HG03469 (cell line): ENCODE data around the gene WSCD2.

ENCODE experiments used
- ATAC-seq: cut with Tn5 transposase; IDR thresholded peaks from one replicate; pipeline ENCODE4 v1.9.1; 2021; ENCODE audit warnings: mild to moderate bottlenecking, moderate library complexity, moderate number of reproducible peaks; ENCODE audit not compliant: unreplicated experiment

The WSCD2 gene

DNA sequence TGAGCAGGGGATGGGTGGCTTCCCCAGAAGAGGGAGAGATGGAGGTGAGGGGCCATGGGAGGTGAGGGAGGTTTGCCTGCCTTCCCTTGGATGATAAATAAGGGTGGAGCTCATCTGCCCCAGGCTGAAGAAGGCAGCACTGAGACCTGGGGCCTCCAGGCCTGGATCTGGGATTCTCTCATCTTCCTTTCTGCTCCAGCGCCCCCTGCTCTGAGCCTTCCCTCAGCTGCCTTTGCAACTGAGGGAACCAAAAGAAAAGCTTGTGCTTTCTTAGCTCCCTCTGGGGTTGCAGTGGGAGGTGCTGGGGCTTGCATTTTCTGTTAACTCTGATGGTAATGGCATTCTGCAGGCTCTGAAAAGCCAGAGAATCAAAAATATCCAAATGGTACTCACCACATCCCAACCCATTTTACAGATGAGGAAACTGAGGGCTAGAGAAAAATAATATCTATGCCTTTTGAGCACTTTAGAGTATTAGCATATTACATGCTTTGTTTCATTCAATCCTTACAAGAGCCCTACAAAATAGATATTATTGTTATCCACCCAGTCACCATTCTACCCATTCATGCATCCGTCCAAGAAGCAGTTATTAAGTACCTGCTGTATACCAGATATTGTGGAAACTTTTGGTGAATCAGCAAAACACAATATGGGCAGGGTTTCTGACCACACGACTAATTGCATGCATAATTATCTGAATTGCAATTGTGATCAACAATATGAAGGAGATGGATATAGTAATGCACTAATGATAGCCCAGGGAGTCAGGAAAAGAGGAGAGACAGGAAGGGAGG lies 102.2 kb downstream of the WSCD2 start:
- ATAC-seq = no peak

- no peak for ATAC-seq
Observed at GRCh38 chr12:108231909-108232434, 102.9 kb downstream of the WSCD2 start.

DNA sequence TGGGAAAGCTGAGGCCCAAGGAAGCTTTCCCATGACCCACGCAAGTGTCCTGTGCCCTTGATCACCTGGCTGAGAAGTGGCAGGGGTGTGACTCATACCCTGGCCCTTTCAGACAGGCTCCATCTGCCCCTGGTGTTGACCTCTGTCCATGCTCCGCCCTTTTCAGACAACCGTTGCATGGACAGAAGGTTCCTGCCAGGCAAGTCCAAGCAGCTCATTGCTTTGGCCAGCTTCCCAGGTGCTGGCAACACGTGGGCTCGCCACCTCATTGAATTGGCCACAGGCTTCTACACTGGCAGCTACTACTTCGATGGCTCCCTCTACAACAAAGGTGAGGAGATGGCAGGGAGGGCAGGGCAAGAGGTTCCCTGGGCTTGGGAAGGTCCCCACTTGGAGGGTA lies 103.5 kb downstream of the WSCD2 start:
- no peak for ATAC-seq

DNA sequence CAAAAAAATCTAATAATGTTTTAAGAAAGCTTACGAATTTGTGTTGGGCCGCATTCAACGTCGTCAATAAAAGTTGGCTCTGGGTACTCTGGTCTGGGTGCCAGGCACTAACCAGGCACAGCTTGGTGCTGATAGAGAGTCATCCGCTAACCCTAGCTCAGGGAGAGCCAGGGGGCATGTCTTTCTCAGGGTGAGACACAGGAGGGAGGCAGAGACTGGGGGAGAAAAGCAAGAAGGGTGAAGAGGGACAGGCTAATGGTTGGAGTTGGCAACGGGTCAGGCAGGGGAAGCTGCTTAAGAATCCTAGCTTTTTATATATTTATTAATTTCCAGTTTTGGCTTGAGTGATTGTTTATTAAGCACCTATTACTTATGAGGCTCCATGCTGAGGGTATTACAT lies 105.1 kb downstream of the WSCD2 start:
- no peak for ATAC-seq

DNA sequence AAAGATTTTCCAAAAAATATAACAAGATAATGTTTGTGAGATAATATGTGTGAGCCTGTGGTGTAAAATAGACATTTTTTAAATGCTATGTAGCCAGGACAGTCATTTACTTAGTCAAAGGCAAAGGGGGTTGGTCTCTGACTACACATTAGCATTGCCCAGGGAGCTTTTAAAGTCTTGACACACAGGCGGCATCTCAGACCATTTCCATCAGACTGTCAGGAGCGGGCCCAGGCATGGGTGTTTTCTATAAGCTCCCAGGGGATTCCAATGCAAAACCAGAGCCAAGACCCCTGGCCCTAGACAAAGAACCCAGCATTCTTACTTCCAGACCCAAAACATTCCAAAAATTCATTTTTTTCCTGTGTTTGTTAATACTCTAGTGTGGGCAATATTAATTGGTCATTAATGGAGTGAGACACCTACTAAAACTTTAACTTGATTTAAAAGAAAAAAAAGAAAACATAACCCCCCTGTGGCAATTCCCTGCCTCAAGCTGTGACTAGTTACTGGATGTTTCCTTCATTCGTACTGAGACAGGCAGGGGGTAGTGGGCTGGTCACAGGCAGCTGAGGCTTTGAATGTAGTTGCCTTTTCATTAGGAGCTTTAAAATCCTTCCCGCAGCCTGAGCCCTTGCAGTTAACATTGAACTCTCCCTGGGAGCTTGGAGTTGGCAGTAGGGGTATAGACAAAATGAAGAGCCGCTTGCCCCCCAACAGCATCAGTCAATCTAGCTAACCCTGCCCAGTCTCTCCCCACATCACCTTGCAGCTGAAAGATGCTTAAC lies 106.3 kb downstream of the WSCD2 start:
- ATAC-seq = no peak

DNA sequence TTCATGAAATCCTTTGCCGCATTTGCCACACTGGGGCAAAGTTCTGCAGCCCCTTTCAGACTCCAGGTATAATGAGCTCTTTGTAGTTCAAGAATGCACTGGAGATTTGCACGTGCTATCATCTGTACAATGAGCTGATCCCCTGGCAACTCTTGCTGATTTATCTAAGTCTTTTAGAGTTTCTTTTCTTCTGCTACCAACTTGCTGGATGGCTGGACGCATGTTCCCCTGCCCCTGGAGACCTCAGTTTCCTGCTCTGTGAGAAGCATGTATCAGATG lies 106.8 kb downstream of the WSCD2 start:
- ATAC-seq = no peak

DNA sequence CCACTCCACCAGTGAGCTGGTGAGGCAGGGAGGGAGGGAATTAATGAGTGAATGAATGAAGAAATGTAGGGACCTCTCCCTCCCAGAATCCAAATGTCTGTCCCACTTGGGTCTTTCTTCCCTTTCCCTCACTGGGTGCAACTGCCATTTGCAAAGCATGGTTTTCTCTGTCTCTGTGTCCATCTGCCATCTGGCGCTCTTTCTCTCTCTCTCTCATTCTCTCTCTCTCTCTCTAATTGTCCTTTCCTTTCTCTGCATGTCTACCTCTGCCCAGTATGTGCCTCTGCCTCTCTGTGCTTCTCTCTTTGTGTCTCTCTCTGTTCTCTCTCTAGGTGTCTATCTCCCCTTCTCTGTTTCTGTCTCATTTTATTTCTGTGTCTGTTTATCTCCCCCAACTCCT lies 107.3 kb downstream of the WSCD2 start:
- ATAC-seq = no peak

GRCh38 chr12:108237272-108237671 lies 108.2 kb downstream of the WSCD2 start:
- ATAC-seq = no peak

DNA sequence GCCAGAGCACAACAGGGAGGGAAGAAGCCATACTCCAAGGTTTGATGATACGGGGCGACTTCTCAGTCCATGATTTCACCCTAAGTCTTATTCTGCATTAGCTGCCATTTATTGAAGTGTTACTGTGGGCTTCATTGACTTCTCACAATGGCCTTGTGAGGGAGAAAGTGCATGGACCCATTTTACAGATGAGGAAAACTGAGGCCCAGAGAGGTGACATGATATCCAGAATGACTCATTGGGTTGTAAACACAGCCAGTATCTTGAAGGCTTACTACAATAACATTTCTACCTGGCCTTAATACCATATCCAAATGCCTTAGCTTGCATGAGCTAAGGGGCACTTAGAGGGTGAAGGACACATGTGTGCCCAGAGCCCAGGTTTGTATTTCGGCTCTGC lies 109.4 kb downstream of the WSCD2 start:
- ATAC-seq = no peak

GRCh38 chr12:108239378-108239777 lies 110.3 kb downstream of the WSCD2 start:
- no peak for ATAC-seq

GRCh38 chr12:108240027-108240785 lies 111.1 kb downstream of the WSCD2 start:
- ATAC-seq = no peak

GRCh38 chr12:108240928-108241327 lies 111.8 kb downstream of the WSCD2 start:
- no peak for ATAC-seq

DNA sequence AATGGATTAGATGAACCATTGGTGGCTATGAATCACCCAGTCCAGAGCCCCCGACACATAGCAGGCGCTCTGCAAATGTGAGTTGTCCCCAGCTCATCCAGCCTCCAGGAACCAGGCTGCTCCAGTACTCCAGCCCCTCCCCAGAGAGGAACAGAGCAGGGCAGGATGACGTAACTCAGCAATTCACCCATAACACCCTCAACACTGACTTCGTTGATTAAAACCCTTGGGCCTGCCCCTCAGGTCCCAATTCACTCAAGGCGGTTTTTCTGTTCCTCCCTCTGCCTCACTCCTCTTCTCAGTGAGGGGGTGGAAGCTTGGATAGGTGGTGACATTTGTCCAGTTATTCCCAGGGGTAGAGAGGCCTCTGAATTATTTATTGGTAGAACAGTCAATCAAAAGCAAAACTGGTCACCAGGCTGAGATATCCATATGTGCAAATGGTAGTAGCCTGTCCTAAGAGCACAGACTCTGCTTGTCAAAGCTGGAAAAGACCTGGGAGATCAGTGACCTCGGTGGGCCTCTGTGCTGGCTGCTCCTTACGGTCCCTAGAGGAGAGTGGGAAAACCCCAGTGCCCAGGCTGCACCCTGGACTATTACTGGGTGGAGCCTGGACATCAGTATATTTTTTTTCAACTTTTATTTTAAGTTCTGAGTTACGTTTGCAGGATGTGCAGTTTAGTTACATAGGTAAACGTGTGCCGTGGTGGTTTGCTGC lies 113.1 kb downstream of the WSCD2 start:
- ATAC-seq = no peak

DNA sequence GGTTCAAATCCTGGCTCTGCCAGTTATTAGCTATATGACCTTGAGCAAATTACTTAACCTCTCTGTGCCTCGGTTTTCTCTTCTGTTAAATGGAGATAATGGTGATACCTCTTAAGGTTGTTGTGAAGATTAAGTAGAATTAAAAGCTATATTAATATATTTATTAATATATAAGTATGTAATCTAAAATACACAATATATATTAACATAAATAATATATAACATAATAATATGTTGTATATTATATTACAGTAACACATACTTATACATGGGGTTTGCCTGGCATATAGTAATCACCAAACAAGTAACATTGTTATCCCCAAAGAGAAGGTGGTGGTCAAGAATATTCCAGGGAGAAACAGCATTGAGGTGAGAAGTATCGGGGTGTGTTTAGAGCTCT lies 118.0 kb downstream of the WSCD2 start:
- no peak for ATAC-seq

DNA sequence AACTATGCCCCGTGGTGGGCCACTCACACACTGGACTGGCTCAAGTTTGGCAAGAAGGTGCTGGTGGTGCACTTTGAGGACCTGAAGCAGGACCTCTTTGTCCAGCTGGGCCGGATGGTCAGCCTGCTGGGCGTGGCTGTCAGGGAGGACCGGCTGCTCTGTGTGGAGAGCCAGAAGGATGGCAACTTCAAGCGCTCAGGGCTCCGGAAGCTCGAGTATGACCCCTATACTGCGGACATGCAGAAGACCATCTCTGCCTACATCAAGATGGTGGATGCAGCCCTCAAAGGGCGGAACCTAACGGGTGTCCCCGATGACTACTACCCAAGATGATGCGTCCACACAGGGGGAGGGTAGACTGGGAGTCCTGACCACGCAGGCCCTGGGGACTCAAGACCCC lies 118.9 kb downstream of the WSCD2 start:
- no peak for ATAC-seq

GRCh38 chr12:108252523-108252922 lies 123.4 kb downstream of the WSCD2 start:
- no peak for ATAC-seq

DNA sequence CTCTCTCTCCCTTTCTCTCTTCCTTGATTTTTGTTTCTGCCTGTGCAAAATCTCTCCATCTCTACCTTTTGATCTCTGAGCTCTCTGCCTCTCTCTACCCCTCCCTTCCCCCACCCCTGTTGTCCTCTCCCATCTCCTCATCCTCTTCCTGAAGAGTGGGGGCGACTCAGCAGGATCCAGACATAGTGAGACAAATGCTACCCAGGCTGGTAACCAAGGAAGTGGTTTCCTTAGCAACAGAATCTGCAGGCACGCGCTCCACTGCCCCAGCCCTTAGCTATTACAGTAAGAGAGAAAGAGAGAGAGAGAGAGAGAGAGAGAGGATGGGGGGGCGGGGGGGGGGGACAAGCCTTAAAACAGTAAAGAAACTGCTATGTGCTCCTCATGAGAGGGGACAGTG lies 124.5 kb downstream of the WSCD2 start:
- ATAC-seq = no peak

- ATAC-seq = no peak
Observed at GRCh38 chr12:108254030-108254429, 124.9 kb downstream of the WSCD2 start.

- ATAC-seq = no peak
Observed at GRCh38 chr12:108254517-108255251, 125.6 kb downstream of the WSCD2 start.

GRCh38 chr12:108255252-108255602 lies 126.1 kb downstream of the WSCD2 start:
- no peak for ATAC-seq
